ENCODE data around the gene ERC2. TPM values are rescaled to one million over a fixed set of nuclear protein-coding genes. Genes with fewer than 3 reads are reported as not detected.

The ERC2 gene
- total RNA-seq, 1 donor from 2014 or later = 48.3 TPM

- H3K4me3 Mint-ChIP-seq (ENCODE audit: unreplicated experiment) = no peak overlapping the region
- no peaks in the 10 kb centered on the region for H3K9me3 Mint-ChIP-seq (ENCODE audit: unreplicated experiment)
- H3K27ac Mint-ChIP-seq (ENCODE audit: unreplicated experiment) = no peak overlapping the region
- no peaks in the 10 kb centered on the region for H3K4me1 Mint-ChIP-seq (ENCODE audit: low read depth, unreplicated experiment)
- no peaks in the 10 kb centered on the region for H3K36me3 Mint-ChIP-seq (ENCODE audit: unreplicated experiment)
- no peak for DNase-seq
- TF ChIP-seq, protein P1, sequence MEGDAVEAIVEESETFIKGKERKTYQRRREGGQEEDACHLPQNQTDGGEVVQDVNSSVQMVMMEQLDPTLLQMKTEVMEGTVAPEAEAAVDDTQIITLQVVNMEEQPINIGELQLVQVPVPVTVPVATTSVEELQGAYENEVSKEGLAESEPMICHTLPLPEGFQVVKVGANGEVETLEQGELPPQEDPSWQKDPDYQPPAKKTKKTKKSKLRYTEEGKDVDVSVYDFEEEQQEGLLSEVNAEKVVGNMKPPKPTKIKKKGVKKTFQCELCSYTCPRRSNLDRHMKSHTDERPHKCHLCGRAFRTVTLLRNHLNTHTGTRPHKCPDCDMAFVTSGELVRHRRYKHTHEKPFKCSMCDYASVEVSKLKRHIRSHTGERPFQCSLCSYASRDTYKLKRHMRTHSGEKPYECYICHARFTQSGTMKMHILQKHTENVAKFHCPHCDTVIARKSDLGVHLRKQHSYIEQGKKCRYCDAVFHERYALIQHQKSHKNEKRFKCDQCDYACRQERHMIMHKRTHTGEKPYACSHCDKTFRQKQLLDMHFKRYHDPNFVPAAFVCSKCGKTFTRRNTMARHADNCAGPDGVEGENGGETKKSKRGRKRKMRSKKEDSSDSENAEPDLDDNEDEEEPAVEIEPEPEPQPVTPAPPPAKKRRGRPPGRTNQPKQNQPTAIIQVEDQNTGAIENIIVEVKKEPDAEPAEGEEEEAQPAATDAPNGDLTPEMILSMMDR (IDR thresholded peaks at IDR 0.05; ENCODE audit: partially characterized antibody, unreplicated experiment) = no peak
- H3K27me3 Mint-ChIP-seq (ENCODE audit: unreplicated experiment) = peaks cover 2% of the 10 kb centered on the region
Observed at GRCh38 chr3:55607175-55607574, 861.1 kb downstream of the ERC2 start.

- TF ChIP-seq, protein P1 (IDR thresholded peaks at IDR 0.05; ENCODE audit: partially characterized antibody, unreplicated experiment) = no peak
- Mint-ChIP-seq H3K36me3 (ENCODE audit: unreplicated experiment) (no peaks in the 10 kb centered on the region), H3K4me1 (ENCODE audit: low read depth, unreplicated experiment) (peaks cover 4% of the 10 kb centered on the region), H3K27me3 (ENCODE audit: unreplicated experiment) (peaks cover 2% of the 10 kb centered on the region), H3K4me3 (ENCODE audit: unreplicated experiment) (no peak overlapping the region), H3K9me3 (ENCODE audit: unreplicated experiment) (no peaks in the 10 kb centered on the region), H3K27ac (ENCODE audit: unreplicated experiment) (no peak overlapping the region)
- DNase-seq = no peak
Observed at GRCh38 chr3:55605443-55606236, 862.6 kb downstream of the ERC2 start.

DNA sequence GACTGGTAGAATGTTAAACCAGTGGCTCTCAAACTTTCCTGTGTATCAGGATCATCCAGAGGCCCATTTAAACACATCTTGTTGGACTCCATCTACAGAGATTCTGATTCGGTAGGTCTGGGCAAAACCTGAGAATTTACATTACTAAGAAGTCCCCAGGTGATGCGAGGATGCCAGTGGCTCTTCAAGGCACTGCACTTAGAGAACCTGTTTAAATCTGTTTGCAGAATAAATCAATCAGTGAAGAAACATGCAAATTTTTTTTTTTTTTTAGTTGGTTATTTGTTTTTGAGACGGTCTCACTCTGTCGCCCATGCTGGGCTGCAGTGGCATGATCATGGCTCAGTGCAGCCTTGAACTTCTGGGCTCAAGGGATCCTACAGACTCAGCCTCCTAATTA lies 863.4 kb downstream of the ERC2 start:
- Mint-ChIP-seq H3K9me3 (ENCODE audit: unreplicated experiment) (no peaks in the 10 kb centered on the region), H3K4me1 (ENCODE audit: low read depth, unreplicated experiment) (peaks cover 4% of the 10 kb centered on the region), H3K27me3 (ENCODE audit: unreplicated experiment) (no peaks in the 10 kb centered on the region), H3K36me3 (ENCODE audit: unreplicated experiment) (no peaks in the 10 kb centered on the region), H3K27ac (ENCODE audit: unreplicated experiment) (no peak overlapping the region), H3K4me3 (ENCODE audit: unreplicated experiment) (no peak overlapping the region)
- TF ChIP-seq, protein P1 (IDR thresholded peaks at IDR 0.05; ENCODE audit: partially characterized antibody, unreplicated experiment) = no peak
- DNase-seq = no peak

- H3K27ac Mint-ChIP-seq (ENCODE audit: unreplicated experiment) = no peak overlapping the region
- H3K9me3 Mint-ChIP-seq (ENCODE audit: unreplicated experiment) = no peaks in the 10 kb centered on the region
- TF ChIP-seq, protein P1 (IDR thresholded peaks at IDR 0.05; ENCODE audit: partially characterized antibody, unreplicated experiment) = no peak
- no peaks in the 10 kb centered on the region for H3K36me3 Mint-ChIP-seq (ENCODE audit: unreplicated experiment)
- H3K4me3 Mint-ChIP-seq (ENCODE audit: unreplicated experiment) = no peak overlapping the region
- no peaks in the 10 kb centered on the region for H3K27me3 Mint-ChIP-seq (ENCODE audit: unreplicated experiment)
- no peak for DNase-seq
- peaks cover 4% of the 10 kb centered on the region for H3K4me1 Mint-ChIP-seq (ENCODE audit: low read depth, unreplicated experiment)
Observed at GRCh38 chr3:55604402-55604801, 863.9 kb downstream of the ERC2 start.

- DNase-seq = no peak
- H3K36me3 Mint-ChIP-seq (ENCODE audit: unreplicated experiment) = no peaks in the 10 kb centered on the region
- H3K4me3 Mint-ChIP-seq (ENCODE audit: unreplicated experiment) = no peak overlapping the region
- H3K27me3 Mint-ChIP-seq (ENCODE audit: unreplicated experiment) = no peaks in the 10 kb centered on the region
- TF ChIP-seq, protein P1 (IDR thresholded peaks at IDR 0.05; ENCODE audit: partially characterized antibody, unreplicated experiment) = no peak
- no peaks in the 10 kb centered on the region for H3K9me3 Mint-ChIP-seq (ENCODE audit: unreplicated experiment)
- no peak overlapping the region for H3K27ac Mint-ChIP-seq (ENCODE audit: unreplicated experiment)
- H3K4me1 Mint-ChIP-seq (ENCODE audit: low read depth, unreplicated experiment) = peaks cover 4% of the 10 kb centered on the region
Observed at GRCh38 chr3:55601366-55602080, 866.7 kb downstream of the ERC2 start.
